ENCODE measurements around the gene IRAK2.

GRCh38 chr3:10187290-10187876 is 22.7 kb downstream of the IRAK2 start:
- TF ChIP-seq EZH2 (IDR thresholded peaks at IDR 0.05) = no peak
- TF ChIP-seq, protein P1, sequence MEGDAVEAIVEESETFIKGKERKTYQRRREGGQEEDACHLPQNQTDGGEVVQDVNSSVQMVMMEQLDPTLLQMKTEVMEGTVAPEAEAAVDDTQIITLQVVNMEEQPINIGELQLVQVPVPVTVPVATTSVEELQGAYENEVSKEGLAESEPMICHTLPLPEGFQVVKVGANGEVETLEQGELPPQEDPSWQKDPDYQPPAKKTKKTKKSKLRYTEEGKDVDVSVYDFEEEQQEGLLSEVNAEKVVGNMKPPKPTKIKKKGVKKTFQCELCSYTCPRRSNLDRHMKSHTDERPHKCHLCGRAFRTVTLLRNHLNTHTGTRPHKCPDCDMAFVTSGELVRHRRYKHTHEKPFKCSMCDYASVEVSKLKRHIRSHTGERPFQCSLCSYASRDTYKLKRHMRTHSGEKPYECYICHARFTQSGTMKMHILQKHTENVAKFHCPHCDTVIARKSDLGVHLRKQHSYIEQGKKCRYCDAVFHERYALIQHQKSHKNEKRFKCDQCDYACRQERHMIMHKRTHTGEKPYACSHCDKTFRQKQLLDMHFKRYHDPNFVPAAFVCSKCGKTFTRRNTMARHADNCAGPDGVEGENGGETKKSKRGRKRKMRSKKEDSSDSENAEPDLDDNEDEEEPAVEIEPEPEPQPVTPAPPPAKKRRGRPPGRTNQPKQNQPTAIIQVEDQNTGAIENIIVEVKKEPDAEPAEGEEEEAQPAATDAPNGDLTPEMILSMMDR (IDR thresholded peaks at IDR 0.05) = no peak
- TF ChIP-seq EZH2phosphoT487 (IDR thresholded peaks at IDR 0.05) = no peak
